Activated CD4-positive, alpha-beta T cell treated with anti-CD3 and anti-CD28 coated beads, Interleukin-10, Interleukin-2, amounts not matched to agents 100 ng/mL and 50 ng/mL, durations not matched to agents 16 hours and 8 hours (primary cell): Measurements from ENCODE around the gene SLC4A2.

Experiments used
- DNase-seq: peaks from one replicate; pipeline ENCODE4 v3.0.0-alpha.2; 2020

The SLC4A2 gene

DNA sequence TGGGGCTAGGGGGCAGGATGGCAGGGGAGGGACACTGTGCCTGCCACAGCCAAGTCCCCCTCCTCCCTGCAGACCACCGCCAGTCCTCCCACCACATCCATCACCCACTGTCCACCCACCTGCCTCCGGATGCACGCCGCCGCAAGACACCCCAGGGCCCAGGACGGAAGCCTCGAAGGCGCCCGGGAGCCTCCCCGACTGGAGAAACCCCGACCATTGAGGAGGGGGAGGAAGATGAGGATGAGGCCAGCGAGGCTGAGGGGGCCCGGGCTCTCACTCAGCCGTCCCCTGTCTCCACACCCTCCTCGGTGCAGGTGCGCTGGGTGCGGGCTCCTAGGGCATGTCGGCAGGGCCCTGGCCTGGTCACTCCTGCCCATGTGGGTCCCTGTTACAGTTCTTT is 5.1 kb downstream of the SLC4A2 start:
- no peak for DNase-seq

DNA sequence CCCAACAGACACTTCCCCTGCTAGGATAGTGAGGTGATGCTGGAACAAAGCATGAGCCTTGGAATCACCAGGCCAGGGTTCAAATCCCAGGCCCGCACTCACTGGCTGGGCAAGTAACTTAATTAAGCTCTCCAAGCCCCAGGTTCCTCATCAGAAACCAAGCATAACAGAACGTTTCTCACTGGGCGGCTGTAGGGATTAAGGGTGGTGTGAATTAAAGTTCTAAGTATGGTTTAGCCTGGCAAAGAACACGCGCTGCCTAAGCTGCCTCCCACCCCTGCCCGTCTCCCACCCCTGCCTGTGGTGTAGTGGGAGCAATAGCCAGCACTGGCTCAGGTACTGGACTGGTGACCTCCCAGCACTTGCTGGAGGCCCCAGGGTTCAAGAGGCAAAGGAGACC is 5.6 kb downstream of the SLC4A2 start:
- DNase-seq = no peak

DNA sequence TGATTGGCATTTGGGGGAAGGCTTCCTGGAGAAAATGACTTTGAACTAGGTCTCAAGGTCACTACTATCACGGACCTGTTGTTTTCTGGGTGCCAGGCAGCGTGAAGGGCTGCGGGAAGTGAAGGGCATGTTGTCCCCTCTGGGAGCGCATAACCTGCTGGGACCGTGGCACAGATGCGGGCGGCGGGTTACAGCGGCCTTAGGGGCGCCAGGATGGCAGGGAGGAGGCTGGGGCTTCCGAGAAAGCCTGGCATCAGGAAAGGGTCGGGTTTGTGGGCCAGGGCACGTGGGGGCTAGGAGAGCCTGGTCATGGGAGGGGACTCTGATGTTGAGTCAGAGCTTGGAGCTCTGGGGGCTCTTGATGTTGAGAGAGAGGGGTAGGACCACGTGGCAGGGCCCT is 6.1 kb downstream of the SLC4A2 start:
- DNase-seq = no peak

DNA sequence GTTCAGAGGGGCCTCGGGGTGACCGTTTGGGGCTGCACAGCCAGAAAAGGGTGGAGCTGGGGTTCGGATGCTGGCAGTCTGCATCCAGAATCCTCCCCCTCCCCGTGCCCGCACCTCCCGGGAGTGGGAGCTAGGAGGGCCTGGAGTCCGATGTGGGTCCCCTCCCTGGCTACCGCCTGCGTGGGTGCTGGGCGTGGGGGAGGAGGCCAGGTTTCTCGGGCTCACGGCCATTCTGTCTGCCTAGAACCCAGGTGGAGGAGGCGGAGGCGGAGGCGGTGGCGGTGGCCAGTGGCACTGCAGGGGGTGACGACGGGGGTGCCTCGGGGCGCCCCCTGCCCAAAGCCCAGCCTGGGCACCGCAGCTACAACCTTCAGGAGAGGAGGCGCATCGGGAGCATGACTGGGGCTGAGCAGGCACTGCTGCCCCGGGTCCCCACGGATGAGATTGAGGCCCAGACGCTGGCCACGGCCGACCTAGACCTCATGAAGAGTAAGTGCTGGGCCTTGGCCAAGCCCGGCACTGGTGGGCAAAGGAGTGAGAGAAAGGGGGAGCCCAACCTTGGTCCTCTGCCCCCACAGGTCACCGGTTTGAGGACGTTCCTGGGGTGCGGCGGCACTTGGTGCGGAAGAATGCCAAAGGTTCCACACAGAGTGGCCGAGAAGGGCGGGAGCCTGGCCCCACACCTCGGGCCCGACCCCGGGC is 7.0 kb downstream of the SLC4A2 start:
- DNase-seq = no peak

DNA sequence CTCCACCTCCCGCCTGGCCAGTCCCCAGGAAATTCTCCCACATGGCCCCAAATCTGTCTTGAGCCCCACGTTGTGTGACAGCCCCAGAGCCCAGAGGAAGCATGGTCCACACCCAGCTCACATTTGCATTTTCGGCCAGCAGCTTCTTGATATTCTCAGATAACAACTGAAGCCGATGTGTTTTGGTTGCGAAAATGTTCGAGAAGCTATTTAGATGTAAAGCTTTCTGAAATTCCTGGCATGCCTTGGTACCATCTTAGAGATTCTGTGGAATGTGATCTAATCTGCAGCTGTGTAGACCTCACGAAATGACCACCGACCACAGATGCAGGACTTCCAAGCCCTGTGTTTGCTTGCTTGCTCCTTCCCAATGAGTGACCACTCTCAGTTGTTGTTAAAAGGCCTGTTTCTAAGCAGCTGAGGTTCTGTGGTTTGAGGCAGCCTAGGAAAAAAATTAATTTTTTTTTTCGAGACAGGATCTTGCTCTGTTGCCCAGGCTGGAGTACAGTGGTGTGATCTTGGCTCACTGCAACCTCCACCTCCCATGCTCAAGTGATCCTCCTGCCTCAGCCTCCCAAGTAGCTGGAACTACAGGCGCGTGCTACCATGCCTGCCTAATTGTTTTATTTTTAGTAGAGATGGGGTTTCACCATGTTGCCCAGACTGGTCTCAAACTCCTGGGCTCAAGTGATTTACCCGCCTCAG is 8.8 kb downstream of the SLC4A2 start:
- no peak for DNase-seq

DNA sequence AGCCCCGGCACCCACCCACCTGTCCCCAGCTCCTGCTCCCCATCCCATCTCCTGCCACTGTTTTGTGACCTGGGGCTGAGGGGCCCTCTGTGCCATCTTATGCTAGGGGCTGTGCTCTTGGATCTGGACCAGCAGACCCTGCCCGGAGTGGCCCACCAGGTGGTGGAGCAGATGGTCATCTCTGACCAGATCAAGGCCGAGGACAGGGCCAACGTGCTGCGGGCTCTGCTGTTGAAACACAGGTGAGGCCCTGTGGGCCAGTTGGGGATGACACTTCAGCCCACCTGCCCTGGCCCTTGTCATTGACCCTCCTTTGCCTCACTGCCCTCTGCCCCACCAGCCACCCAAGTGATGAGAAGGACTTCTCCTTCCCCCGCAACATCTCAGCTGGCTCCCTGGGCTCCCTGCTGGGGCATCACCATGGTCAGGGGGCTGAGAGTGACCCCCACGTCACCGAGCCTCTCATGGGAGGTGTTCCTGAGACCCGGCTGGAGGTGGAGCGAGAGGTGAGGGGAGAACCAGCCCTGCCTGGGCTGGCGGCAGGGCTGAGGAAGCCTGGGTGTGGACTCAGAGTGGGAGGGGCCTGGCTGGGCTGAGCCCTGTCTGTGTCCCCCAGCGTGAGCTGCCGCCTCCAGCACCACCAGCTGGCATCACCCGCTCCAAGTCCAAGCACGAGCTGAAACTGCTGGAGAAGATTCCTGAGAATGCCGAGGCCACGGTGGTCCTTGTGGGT is 10.6 kb downstream of the SLC4A2 start:
- no peak for DNase-seq

DNA sequence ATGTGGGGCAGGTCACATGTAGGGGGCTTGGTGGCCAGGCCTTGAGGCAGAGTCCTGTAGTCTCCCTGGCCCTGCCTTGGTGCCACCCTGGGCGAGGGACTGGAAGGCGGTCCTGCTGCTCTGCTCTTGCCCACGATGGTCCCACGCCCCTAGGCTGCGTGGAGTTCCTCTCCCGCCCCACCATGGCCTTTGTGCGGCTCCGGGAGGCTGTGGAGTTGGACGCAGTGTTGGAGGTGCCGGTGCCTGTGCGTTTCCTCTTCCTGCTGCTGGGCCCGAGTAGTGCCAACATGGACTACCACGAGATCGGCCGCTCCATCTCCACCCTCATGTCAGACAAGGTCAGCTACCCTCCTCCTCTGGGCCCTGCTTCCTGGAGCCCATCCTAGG is 11.2 kb downstream of the SLC4A2 start:
- DNase-seq = no peak

DNA sequence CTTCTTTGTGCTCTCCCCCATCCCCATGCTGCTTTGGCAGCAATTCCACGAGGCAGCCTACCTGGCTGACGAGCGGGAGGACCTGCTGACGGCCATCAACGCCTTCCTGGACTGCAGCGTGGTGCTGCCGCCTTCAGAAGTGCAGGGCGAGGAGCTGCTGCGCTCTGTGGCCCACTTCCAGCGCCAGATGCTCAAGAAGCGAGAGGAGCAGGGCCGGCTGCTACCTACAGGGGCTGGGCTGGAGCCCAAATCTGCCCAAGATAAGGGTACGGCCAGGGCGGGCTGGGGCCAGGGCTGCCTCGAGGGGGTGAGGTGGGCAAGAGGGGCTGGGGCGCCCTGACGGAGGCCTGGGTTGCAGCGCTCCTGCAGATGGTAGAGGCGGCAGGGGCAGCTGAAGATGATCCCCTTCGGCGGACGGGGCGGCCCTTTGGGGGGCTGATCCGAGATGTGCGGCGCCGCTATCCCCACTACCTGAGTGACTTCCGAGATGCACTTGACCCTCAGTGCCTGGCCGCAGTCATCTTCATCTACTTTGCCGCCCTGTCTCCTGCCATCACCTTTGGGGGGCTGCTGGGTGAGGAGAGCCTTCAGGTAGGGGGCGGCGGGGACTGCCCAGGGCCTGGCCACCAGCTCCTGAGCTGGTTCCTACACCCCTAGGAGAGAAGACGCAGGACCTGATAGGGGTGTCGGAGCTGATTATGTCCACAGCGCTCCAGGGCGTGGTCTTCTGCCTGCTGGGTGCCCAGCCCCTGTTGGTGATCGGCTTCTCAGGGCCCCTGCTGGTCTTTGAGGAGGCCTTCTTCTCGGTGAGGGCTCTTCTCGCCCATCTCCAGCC is 11.9 kb downstream of the SLC4A2 start:
- no peak for DNase-seq

DNA sequence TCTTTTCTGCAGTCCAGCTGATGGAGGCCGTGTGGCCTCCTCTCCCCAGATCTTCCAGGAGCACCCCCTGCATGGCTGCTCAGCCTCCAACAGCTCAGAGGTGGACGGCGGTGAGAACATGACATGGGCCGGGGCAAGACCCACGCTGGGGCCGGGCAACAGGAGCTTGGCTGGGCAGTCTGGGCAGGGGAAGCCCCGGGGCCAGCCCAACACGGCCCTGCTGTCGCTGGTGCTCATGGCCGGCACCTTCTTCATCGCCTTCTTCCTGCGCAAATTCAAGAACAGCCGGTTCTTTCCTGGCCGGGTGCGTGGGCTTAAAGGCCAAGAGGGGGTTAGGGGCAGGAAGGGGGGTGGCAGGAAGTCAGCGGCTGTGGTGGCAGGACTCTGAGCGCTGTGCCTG is 14.6 kb downstream of the SLC4A2 start:
- no peak for DNase-seq

DNA sequence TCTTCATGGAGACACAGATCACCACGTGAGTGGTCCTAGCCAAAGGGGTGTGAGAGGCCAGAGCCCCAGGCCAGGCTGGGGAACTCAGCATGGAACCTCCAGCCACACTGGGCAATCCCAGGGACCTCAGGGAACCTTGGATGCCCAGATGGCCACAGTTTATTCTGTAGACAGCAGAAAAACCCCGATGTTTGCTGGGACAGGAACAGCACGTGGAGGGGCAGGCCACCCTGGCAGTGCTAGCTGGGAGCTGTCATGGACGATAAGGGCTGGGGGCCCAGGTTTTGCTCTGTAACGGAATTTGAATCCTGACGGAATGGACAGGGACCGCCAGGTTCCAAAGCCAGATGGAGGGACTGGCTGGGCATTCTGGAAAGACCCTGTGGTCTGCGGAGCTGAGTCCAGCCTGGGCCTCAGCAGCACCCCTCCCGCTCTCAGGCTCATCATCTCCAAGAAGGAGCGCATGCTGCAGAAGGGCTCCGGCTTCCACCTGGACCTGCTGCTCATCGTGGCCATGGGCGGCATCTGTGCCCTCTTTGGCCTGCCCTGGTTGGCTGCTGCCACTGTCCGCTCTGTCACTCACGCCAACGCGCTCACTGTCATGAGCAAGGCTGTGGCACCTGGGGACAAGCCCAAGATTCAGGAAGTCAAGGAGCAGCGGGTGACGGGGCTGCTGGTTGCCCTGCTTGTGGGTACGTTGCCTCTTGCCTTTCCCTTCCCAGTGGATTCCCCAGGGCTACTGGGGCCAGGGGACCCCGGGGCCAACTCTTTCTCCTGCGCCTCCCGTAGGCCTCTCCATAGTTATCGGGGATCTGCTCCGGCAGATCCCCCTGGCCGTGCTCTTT is 15.7 kb downstream of the SLC4A2 start:
- no peak for DNase-seq

DNA sequence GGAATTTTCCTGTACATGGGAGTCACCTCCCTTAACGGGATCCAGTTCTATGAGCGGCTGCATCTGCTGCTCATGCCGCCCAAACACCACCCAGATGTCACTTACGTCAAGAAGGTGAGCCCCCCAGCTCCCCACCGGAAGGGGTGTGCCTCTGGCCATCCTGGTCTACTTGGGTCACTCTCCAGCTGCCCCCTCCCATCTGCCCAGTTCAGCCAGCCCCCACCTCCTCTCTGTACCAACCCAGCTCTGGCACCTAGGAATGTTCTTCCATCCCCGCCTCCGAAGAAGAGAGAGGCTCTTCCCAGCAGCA is 16.2 kb downstream of the SLC4A2 start:
- DNase-seq = no peak

DNA sequence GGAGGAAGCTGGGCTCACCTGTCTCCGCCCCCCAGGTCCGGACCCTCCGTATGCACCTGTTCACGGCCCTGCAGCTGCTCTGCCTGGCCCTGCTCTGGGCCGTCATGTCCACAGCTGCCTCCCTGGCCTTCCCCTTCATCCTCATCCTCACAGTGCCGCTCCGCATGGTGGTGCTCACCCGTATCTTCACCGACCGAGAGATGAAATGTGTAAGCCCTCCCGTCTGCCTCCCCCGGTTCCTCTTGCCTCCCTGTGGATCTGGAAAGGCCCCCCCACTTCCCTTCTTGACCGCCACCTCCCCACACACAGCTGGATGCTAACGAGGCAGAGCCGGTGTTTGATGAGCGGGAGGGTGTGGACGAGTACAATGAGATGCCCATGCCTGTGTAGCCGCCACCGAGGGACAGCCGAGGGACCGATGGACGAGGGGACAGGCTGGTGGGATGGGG is 16.6 kb downstream of the SLC4A2 start:
- DNase-seq = no peak

DNA sequence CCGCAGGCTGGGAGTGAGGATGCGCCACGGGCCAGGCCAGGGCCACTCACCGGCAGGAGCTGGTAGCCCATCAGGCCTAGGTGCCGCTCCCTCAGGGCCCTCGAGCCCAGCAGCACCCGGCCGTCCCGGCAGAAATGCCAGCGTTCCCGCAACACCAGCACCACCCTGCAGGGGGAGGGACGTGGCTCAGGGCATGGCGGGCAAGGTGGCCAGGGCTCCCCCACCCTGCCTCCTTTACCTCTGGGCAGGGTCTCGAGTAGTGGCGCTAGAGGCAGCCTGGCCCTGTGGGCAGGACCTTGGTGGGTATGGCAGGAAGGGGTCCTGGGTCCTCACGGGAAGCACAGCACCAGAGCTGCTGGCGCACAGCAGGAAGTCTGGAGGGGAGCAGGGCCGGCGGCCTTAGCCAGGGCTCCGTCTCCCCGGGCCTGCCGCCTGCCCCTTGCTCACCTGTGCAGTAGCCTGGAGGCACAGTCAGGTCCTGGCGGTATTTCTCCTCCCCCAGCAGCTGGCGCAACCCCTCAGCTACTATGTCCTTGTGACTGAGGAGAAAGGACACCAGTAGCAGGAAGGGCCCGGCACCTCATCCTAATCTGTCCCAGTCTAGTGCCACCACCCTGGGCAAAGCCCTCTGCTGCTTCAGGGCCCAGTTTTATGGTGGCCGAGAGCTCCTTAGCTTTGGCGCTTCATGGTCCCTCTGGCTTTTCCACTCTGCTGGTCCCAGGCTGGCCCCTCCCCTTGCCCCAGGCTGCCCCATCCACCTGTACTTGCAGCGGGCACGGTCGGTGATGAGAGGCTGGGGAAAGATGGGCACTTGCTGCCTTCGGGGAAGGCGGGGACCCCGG is 17.7 kb downstream of the SLC4A2 start:
- no peak for DNase-seq

DNA sequence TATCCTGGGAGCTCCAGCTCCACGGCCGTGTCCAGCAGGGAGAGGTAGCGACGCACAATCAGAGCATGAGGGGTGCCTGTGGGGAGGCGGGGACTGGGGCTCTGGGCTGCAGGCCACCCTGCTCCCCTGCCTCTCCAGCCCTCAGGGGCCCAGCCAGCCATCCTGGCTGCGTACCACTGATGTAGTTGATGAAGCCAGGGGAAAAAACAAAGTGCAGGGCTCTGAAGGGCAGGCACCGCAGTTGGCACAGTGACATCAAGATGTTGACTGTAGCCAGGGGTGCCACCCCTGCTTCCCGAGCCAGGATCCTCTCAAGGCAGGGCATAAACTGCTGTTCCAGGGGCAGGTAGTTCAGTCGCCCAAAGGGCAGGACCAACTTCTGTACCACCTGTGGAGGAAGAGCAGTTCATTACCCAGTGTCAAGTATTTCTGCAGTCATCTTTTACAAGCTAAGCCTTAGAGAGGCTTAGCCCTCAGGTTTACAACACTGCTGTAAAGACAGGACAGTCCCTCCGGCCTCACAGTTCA is 18.4 kb downstream of the SLC4A2 start:
- no peak for DNase-seq

DNA sequence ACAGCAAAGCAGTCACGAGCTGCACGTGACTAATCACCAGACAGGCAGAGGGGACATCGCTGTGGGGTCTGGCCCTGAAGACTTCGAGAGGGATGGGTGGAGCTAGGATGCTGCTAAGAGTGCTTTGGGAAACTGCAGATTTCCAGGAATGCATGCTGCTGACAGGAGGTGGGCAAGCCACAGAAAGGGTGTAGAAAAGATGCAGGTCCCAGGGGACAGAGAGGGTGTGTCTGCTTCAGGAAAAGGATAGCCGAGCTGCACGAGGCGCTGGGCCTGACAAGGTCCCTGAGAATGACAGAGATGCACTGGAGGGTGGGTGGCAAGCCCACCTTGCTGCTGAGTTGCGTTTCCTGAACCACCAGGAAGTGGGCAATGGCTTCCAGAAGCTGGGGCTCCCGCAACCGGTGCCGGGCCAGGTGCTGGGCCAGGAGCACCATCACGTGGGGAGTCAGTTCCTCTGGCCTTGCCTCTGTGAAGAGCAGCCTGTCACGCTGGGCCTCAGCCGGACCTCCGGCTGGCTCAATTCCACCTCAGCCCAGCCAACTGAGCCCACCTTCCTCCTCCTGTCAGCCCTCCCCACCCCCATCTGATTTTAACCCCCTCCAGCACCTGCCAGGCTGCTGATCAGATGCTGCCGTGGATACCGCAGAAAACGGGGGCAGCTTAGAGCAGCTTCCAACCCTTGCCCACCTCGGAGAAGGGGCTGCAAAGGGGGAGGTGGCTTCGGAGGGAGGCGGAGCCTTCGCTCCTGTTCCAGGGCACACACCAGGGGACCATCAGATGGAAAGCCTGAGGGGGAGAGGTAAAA is 19.0 kb downstream of the SLC4A2 start:
- DNase-seq = no peak

DNA sequence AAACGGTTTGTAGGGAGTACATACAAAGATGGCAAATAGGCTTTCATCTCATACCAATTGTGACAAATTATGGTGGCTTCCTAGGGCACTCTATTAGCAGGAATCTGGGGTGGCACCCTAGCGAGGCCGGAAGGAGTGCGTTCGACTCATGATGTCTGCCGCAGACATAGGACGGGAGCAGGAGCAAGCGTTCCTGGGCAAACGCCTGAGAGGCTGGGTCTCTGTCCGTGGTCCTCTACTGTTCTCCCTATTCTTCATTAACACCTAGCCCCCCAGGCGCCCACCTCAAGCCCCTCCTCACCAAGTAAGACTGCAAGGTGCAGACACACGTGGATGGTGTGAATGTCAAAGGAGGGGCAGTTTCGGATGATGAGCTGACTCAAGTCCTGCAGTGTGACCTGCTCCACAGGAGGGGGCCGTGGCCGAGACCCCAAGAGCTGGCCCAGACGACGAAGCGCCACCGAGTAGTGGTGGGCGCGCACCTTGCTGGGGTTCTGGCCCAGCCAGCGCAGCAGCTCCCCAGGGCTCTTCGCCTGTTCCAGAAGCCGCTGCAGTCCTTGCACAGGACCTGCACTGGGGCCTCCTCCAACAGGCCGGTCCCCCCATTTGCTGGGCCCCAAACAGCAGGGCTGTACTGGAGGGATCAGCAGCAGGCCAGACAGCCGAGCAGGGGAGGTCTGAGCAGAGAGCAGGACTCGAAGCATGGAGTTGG is 20.0 kb downstream of the SLC4A2 start:
- no peak for DNase-seq

DNA sequence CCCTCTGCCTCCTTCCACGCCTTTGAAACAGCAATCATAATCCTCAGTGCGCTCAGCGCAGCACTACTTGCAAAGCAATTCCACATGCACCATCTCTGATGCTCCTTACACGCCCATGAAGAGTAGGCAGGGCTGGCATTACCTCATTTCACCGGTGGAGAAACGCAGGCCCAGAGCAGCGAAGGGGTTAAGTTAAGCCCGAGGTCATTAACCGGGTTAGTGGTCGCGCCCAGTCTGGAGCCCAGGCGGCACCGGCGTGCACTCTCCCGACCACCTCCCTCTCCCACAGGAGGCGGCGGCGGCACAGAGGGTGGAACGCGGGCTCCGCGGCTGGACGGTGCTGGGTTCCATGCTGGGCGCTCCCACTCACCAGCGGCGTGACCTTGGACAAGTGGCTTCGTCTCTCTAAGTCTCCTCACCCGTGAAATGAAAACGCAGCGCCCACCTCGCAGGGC is 20.7 kb downstream of the SLC4A2 start:
- no peak for DNase-seq

DNA sequence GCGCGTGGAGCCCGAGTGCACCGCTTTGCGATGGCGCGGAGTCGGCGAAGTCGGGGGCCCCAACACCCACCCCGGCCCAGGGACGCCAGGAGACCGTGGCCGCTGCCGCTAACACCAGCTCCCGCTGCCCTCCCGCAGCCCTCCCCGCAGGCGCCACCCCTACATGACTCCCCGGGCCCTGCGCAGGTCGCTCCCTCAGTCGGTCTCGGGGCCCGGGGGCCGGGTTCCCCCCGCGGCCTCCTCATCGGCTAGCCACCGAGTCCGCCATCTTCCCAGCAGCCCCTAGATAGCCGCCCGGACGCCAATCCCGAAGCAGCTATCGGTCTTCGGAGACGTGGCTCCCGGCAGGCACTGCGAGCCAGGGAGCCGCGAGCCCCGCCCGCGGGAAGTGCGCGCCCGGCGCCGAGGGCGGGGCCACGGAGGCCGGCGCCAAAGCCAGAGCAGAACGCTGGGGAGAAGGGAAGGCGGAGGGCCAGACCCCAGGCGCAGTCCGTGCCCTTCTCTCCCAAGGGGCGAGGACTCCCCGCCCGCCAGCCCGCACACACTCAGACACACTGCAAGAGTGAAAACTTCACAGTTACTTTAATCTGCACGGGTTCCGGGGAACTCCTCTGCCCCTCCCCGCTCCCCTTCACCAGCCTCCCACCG is 21.3 kb downstream of the SLC4A2 start, which contains the start of gene FASTK:
TSS of gene FASTK (minus strand) at position 288 of the 648 bp plus-strand sequence. CDS start at position 245, 43 bp downstream.
- DNase-seq = peak; percentile 94
